Chondrocyte (in vitro differentiated cells): ENCODE measurements around the gene KRT3. TPM values are rescaled to one million over a fixed set of nuclear protein-coding genes. Genes with fewer than 3 reads are reported as not detected.

Source experiments
- DNase-seq: peaks from one replicate; pipeline ENCODE4 v3.0.0; 2021; ENCODE audit warnings: mixed read lengths, low spot score
- H3K27ac Mint-ChIP-seq: one replicate; pipeline ENCODE4 v1.8.0; 2021; ENCODE audit warnings: mild to moderate bottlenecking, moderate library complexity, mixed read lengths; ENCODE audit not compliant: unreplicated experiment
- H3K27me3 Mint-ChIP-seq: 2 replicates; pipeline ENCODE4 v1.8.0; 2021; ENCODE audit warnings: low read depth, mixed read lengths
- H3K36me3 Mint-ChIP-seq: 2 replicates; pipeline ENCODE4 v1.8.0; 2021; ENCODE audit warnings: low read depth, mixed read lengths
- H3K4me1 Mint-ChIP-seq: 2 replicates; pipeline ENCODE4 v1.8.0; 2021; ENCODE audit warnings: low read depth, mild to moderate bottlenecking, mixed read lengths
- H3K4me3 Mint-ChIP-seq: one replicate; pipeline ENCODE4 v1.8.0; 2021; ENCODE audit warnings: mild to moderate bottlenecking, moderate library complexity, mixed read lengths; ENCODE audit not compliant: unreplicated experiment
- H3K9me3 Mint-ChIP-seq: 2 replicates; pipeline ENCODE4 v1.8.0; 2021; ENCODE audit warnings: low read depth, mixed read lengths
- CTCF ChIP-seq: fragments of 200-600 bp; sonication (generic); IDR thresholded peaks from 2 replicates; pipeline ENCODE4 v1.5.0; 2021; ENCODE audit warnings: antibody characterized with exemption, mild to moderate bottlenecking, moderate library complexity
- total RNA-seq: library from RNA; stranded (reverse); gene quantifications from 3 replicates; pipeline ENCODE4 v1.2.1, GENCODE V29; 2021

KRT3 gene
- total RNA-seq, 1 donor from 2014 or later = not detected

DNA sequence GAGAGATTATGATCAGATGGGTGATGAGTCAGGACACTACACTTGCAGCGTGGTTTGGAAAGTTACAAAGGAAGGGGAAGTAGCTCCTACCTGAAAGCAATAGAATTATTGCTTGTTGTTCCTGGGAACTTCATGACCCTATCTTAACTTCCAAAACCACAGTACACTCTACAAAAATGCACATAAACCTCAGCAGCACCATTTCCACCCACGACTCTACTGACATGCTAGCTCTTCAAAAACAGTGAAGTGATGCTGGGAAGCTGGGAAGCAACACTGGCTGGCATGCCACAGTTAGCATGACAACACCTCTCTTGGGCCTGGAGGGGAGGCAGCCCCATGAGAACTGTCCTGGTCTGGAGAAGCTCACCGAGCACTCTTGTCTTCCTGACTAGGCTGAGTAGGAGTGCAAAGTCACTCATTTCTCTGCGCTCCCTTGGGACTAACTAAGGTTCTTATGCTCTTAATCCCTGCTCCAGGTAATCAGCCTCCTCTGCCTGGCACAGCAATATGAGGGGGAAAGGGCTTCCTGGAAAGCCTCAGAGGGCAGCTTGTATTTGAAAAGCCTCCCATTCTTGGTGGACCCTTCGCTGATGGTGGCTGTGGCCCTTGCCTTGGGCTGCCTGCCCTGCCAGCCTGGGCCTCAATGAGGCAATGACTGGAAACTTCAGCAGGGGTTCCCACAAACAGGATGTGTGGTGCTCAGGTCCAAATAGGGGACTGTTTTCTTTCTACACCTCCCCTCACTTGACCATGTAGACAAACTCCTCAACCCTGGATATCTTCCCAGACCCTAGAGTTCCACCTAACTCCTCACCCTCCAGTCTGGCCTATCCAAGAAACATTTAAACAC lies 1.2 kb downstream of the KRT3 start:
- Mint-ChIP-seq H3K27me3 (peaks cover 27% of the 10 kb centered on the region), H3K36me3 (no peaks in the 10 kb centered on the region), H3K27ac (no peak overlapping the region), H3K9me3 (no peaks in the 10 kb centered on the region), H3K4me1 (no peaks in the 10 kb centered on the region), H3K4me3 (no peak overlapping the region)
- TF ChIP-seq CTCF = no peak
- no peak for DNase-seq

GRCh38 chr12:52792185-52793029 lies 3.5 kb downstream of the KRT3 start:
- DNase-seq = no peak
- Mint-ChIP-seq H3K27me3 (peaks cover 42% of the 10 kb centered on the region), H3K9me3 (no peaks in the 10 kb centered on the region)

GRCh38 chr12:52791271-52792184 lies 4.4 kb downstream of the KRT3 start:
- Mint-ChIP-seq H3K4me1 (no peaks in the 10 kb centered on the region), H3K27me3 (peaks cover 41% of the 10 kb centered on the region), H3K36me3 (no peaks in the 10 kb centered on the region), H3K27ac (no peak overlapping the region), H3K4me3 (no peak overlapping the region), H3K9me3 (no peaks in the 10 kb centered on the region)
- TF ChIP-seq CTCF = no peak
- DNase-seq = no peak

More at GRCh38 chr12:52792185-52793029, 3.5 kb downstream of the KRT3 start:
- Mint-ChIP-seq H3K36me3 (no peaks in the 10 kb centered on the region), H3K4me3 (no peak overlapping the region), H3K27ac (no peak overlapping the region), H3K4me1 (no peaks in the 10 kb centered on the region)
- TF ChIP-seq CTCF = no peak

- peaks cover 45% of the 10 kb centered on the region for H3K27me3 Mint-ChIP-seq
- no peak for DNase-seq
- H3K4me3 Mint-ChIP-seq = no peak overlapping the region
- H3K27ac Mint-ChIP-seq = no peak overlapping the region
- no peak for TF ChIP-seq CTCF
- no peaks in the 10 kb centered on the region for H3K36me3 Mint-ChIP-seq
- no peaks in the 10 kb centered on the region for H3K4me1 Mint-ChIP-seq
- peaks cover 2% of the 10 kb centered on the region for H3K9me3 Mint-ChIP-seq
Observed at GRCh38 chr12:52790427-52791270, 5.3 kb downstream of the KRT3 start.
